ENCODE measurements around the gene MGRN1.

Gene MGRN1

DNA sequence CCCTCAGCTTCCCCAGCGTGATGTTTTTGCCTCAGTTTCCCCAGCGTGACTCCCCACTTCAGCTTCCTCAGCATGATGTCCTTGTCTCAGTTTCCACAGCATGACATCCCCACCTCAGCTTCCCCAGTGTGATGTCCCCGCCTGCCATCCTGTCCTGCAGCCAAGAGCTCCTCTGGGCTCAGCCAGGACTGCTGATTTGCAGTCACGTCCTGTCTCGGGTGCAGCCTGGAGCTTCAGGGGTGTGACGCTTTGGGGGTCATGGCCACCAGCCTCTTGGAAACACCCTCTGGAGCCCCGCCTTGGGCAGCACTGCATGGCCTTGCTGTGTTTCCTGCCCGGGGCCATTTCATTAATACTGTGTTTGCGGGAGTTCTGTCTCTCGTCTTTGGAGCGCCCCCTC lies 52.2 kb downstream of the MGRN1 start:
- Histone ChIP-seq H3K27me3 (ENCODE audit: control insufficient read depth, insufficient read depth, low read length) (no peaks in the 10 kb centered on the region), H3K27ac (ENCODE audit: low read length) (no peak overlapping the region), H3K4me3 (ENCODE audit: low read length) (no peak overlapping the region), H3K9me3 (ENCODE audit: control insufficient read depth, insufficient read depth, low read length) (no peaks in the 10 kb centered on the region), H3K4me1 (ENCODE audit: control insufficient read depth, insufficient read depth, low read length) (no peaks in the 10 kb centered on the region; the same call in 1 of the 2 replicates), H3K36me3 (ENCODE audit: control insufficient read depth, insufficient read depth, low read length) (peaks cover 11% of the 10 kb centered on the region; the same call in 1 of the 2 replicates)
- no CpG with 5 or more reads among the region's 11 CpGs for WGBS (ENCODE audit: insufficient coverage, insufficient read length)
- DNase-seq (ENCODE audit: low read depth, low spot score), result no peak

DNA sequence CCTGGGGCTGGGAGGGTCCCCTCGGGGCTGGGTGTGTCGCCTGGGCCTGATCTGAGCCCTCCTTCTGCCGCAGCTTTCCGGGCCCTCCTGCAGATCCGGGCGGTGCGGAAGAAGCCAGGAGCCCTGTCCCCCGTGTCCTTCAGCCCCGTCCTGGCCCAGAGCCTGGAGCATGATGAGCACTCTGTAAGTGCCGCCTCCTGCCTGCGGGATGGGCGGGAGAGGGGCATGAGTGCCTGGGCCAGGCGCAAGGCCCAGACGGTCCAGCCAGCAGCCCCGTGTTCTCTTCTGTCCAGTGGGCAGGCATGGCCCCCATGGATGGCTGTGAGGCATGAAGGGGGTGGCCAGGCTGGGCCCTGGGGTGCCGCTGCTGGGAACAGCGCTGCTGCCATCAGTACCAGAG lies 52.8 kb downstream of the MGRN1 start:
- Histone ChIP-seq H3K9me3 (ENCODE audit: control insufficient read depth, insufficient read depth, low read length) (no peaks in the 10 kb centered on the region), H3K36me3 (ENCODE audit: control insufficient read depth, insufficient read depth, low read length) (peaks cover 11% of the 10 kb centered on the region; the same call in 1 of the 2 replicates)
- whole genome bisulfite sequencing (ENCODE audit: insufficient coverage, insufficient read length), result no CpG with 5 or more reads among the region's 17 CpGs

DNA sequence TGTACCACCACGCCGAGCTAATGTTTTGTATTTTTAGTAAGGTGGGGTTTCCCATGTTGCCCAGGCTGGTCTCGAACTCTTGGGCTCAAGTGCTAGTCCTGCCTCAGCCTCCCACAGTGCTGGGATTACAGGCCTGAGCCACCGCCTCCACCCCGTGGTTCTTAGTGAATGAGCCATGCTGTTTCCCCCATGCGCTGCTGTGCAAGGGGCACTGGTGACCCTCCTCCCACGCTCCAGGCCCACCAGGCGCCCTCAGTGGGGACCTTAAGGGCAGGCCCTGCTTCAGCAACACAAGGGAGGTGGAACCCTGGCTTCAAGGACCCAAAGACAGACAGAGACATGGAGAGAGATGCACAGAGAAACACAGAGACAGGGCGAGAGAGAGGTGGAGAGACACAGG lies 53.4 kb downstream of the MGRN1 start:
- Histone ChIP-seq H3K4me3 (ENCODE audit: low read length) (no peak overlapping the region), H3K4me1 (ENCODE audit: control insufficient read depth, insufficient read depth, low read length) (no peaks in the 10 kb centered on the region; the same call in 1 of the 2 replicates), H3K36me3 (ENCODE audit: control insufficient read depth, insufficient read depth, low read length) (peaks cover 11% of the 10 kb centered on the region; the same call in 1 of the 2 replicates), H3K27ac (ENCODE audit: low read length) (no peak overlapping the region), H3K27me3 (ENCODE audit: control insufficient read depth, insufficient read depth, low read length) (no peaks in the 10 kb centered on the region), H3K9me3 (ENCODE audit: control insufficient read depth, insufficient read depth, low read length) (no peaks in the 10 kb centered on the region)
- WGBS (ENCODE audit: insufficient coverage, insufficient read length), result no CpG with 5 or more reads among the region's 9 CpGs
- no peak for DNase-seq (ENCODE audit: low read depth, low spot score)

More for the DNA sequence above, 52.8 kb downstream of the MGRN1 start:
- no peak overlapping the region for H3K27ac ChIP-seq (ENCODE audit: low read length)
- no peaks in the 10 kb centered on the region for H3K27me3 ChIP-seq (ENCODE audit: control insufficient read depth, insufficient read depth, low read length)
- H3K4me3 ChIP-seq (ENCODE audit: low read length), result no peak overlapping the region
- no peak for DNase-seq (ENCODE audit: low read depth, low spot score)
- H3K4me1 ChIP-seq (ENCODE audit: control insufficient read depth, insufficient read depth, low read length), result no peaks in the 10 kb centered on the region; the same call in 1 of the 2 replicates

DNA sequence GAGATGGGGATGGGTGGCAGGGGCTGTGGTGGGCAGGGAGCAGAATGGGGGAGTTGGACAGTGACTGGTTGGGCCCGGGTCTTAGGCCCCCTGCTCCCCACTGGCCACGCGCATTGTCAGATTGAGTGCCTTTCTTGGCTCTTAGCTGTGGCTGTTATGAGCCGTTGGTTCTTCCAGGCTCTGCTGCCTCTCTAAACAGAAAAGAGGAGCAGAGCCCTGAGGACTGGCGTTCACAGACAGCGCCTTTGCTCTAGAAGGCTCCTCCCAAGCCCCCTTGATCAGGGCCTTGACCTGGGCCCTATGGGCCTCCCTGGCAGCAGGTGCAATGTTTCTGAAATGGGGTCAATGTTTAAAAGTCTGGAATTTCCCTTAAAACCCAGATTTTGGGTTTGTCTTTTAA lies 54.0 kb downstream of the MGRN1 start:
- WGBS (ENCODE audit: insufficient coverage, insufficient read length), result no CpG with 5 or more reads among the region's 6 CpGs
- Histone ChIP-seq H3K4me1 (ENCODE audit: control insufficient read depth, insufficient read depth, low read length) (no peaks in the 10 kb centered on the region; the same call in 1 of the 2 replicates), H3K27ac (ENCODE audit: low read length) (no peak overlapping the region), H3K4me3 (ENCODE audit: low read length) (no peak overlapping the region), H3K9me3 (ENCODE audit: control insufficient read depth, insufficient read depth, low read length) (no peaks in the 10 kb centered on the region), H3K36me3 (ENCODE audit: control insufficient read depth, insufficient read depth, low read length) (peaks cover 8% of the 10 kb centered on the region; the same call in 1 of the 2 replicates), H3K27me3 (ENCODE audit: control insufficient read depth, insufficient read depth, low read length) (no peaks in the 10 kb centered on the region)
- no peak for DNase-seq (ENCODE audit: low read depth, low spot score)

DNA sequence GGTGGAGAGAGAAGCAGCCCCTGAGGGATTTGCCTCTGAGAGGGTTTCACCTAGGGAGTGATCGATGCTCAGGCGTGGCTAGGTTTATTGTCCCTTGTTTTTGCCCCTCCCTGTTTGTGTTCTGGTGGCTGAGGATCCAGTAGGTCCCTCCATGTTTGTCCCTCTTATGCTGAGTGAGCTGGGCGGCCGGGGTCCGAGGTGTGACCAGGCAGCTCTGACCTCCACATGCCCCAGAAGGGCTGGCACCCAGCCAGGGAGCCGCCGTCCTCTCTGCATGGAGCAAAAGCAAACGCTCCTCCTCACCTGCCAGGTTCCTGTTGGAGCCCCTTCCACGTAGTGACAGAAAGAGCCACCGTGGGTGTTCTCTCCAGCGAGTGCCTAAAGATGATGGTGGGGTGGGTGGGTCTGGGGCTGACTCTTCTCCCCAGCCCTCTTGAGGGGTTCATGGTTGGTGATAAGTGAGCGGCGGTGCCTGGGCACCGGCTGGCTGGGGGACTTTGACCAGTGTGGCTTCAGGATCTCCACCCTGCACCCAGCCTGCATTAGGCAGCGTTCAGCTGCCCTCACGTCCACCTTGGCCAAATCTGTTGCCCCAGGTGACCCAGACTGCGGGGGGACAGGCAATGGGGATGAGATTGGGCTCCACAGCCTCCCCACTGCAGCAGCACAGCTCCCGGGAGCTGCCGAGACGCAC lies 54.7 kb downstream of the MGRN1 start:
- no CpG with 5 or more reads among the region's 20 CpGs for WGBS (ENCODE audit: insufficient coverage, insufficient read length)
- no peaks in the 10 kb centered on the region for H3K9me3 ChIP-seq (ENCODE audit: control insufficient read depth, insufficient read depth, low read length)
- no peak for DNase-seq (ENCODE audit: low read depth, low spot score)
- no peaks in the 10 kb centered on the region; the same call in 1 of the 2 replicates for H3K4me1 ChIP-seq (ENCODE audit: control insufficient read depth, insufficient read depth, low read length)
- no peaks in the 10 kb centered on the region for H3K27me3 ChIP-seq (ENCODE audit: control insufficient read depth, insufficient read depth, low read length)
- H3K36me3 ChIP-seq (ENCODE audit: control insufficient read depth, insufficient read depth, low read length), result peaks cover 12% of the 10 kb centered on the region
- no peak overlapping the region for H3K27ac ChIP-seq (ENCODE audit: low read length)
- no peak overlapping the region for H3K4me3 ChIP-seq (ENCODE audit: low read length)

DNA sequence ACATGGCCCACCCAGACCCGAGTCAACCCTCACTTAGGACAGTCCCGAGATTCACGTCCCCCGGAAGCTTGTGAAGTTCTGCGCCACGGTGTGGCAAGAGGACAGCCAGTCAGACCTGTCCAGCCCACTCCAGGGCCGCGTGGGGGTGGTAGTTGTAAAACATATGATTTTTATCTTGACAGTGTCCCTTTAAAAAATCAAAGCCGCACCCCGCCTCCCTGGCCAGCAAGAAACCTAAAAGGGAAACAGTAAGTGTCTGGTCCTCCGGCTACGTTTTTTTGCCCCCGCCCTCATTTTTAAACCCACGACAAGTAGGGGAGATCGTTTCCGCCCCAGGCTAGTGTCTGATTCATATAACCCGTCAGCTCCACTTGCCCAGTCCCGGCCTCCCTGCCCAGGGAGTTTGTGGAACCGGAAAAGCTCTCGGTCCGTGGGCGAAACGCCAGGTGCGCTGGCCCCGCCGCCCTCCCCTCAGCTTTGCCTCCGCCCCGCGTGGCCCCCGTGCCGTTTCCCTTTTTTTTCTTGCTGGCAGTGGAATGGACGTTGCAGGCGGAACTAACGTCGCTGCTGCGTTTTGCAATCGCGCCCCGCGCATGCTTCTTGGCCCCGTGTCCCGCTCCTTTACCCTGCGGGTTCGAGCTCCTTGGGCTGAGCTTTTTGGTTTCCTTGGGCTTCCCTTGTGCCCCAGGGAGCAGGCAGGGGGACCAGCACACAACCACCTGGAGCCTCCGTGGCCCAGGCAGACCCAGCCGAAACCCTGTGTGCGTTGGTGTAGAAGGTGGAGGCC lies 55.4 kb downstream of the MGRN1 start:
- DNase-seq (ENCODE audit: low read depth, low spot score), result no peak
- no CpG with 5 or more reads among the region's 47 CpGs for WGBS (ENCODE audit: insufficient coverage, insufficient read length)
- no peak overlapping the region for H3K4me3 ChIP-seq (ENCODE audit: low read length)
- no peak overlapping the region for H3K27ac ChIP-seq (ENCODE audit: low read length)
- H3K36me3 ChIP-seq (ENCODE audit: control insufficient read depth, insufficient read depth, low read length), result peaks cover 12% of the 10 kb centered on the region
- no peaks in the 10 kb centered on the region for H3K9me3 ChIP-seq (ENCODE audit: control insufficient read depth, insufficient read depth, low read length)
- no peaks in the 10 kb centered on the region; the same call in 1 of the 2 replicates for H3K4me1 ChIP-seq (ENCODE audit: control insufficient read depth, insufficient read depth, low read length)
- no peaks in the 10 kb centered on the region for H3K27me3 ChIP-seq (ENCODE audit: control insufficient read depth, insufficient read depth, low read length)

DNA sequence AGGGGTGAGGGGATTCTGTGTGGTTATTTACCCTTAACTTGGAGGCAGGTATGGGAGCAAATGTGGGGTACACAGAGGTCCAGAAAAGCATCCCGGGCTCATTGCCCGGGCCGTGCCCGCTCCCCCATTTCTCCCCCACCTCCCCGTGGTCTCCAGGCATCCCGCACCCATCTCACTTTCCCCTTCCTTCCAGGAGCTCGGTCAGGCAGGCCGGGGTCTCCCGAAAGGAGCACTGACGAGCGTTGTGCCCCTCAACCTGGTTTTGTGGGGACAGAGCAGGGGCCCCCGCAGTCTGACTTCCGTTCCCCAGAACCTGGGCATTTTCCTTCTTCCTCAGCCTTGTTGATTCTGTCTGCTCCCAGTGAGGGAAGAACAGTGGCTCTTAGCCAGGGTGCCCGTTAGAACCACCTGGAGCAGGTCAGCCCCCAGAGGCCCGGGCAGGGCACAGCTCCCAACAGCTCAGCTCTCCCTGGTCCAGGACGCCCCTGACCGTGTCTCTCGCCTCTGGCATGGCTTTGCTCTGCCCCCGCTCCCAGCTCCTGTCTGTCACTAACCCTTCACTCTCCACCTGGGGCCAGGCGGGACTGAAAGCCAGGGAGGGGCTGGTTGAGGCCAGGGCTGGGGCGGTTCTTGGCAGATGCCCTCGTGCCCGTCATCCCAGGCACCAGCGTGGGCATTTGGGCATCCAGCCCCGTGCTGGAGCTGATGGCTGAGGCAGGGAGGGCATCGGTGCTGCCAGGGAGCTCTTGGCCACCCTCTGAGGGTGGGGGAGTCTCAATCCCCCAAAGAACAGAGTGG lies 56.2 kb downstream of the MGRN1 start:
- H3K9me3 ChIP-seq (ENCODE audit: control insufficient read depth, insufficient read depth, low read length), result no peaks in the 10 kb centered on the region
- WGBS (ENCODE audit: insufficient coverage, insufficient read length), result no CpG with 5 or more reads among the region's 26 CpGs
- no peaks in the 10 kb centered on the region; the same call in 1 of the 2 replicates for H3K4me1 ChIP-seq (ENCODE audit: control insufficient read depth, insufficient read depth, low read length)
- no peaks in the 10 kb centered on the region for H3K27me3 ChIP-seq (ENCODE audit: control insufficient read depth, insufficient read depth, low read length)
- H3K4me3 ChIP-seq (ENCODE audit: low read length), result no peak overlapping the region
- no peak for DNase-seq (ENCODE audit: low read depth, low spot score)
- H3K27ac ChIP-seq (ENCODE audit: low read length), result no peak overlapping the region
- H3K36me3 ChIP-seq (ENCODE audit: control insufficient read depth, insufficient read depth, low read length), result peaks cover 12% of the 10 kb centered on the region

DNA sequence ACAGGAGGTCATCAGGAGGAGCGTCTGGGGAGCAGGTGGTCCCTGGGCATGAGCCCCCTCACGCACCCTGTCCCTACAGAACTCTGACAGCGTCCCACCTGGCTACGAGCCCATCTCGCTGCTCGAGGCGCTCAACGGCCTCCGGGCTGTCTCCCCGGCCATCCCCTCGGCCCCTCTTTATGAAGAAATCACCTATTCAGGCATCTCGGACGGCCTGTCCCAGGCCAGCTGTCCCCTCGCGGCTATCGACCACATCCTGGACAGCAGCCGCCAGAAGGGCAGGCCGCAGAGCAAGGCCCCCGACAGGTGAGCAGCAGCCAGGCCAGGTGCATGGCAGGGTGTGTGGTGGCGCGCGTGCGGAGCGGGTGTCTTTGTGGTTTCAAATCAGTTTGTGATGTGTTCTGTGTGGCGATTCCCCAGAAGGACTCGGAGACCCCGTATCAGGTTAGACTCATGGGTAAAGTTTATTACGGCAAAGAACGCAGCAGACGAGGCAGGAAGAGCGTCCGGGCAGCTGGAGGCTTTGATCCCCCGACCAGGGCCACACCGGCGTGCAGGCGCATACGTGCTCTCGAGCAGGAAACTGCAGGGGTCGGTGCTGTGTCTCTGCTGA lies 57.0 kb downstream of the MGRN1 start:
- Histone ChIP-seq H3K27ac (ENCODE audit: low read length) (no peak overlapping the region), H3K9me3 (ENCODE audit: control insufficient read depth, insufficient read depth, low read length) (no peaks in the 10 kb centered on the region), H3K4me1 (ENCODE audit: control insufficient read depth, insufficient read depth, low read length) (no peaks in the 10 kb centered on the region), H3K4me3 (ENCODE audit: low read length) (no peak overlapping the region), H3K36me3 (ENCODE audit: control insufficient read depth, insufficient read depth, low read length) (peaks cover 13% of the 10 kb centered on the region), H3K27me3 (ENCODE audit: control insufficient read depth, insufficient read depth, low read length) (no peaks in the 10 kb centered on the region)
- no CpG with 5 or more reads among the region's 39 CpGs for WGBS (ENCODE audit: insufficient coverage, insufficient read length)
- DNase-seq (ENCODE audit: low read depth, low spot score), result no peak

DNA sequence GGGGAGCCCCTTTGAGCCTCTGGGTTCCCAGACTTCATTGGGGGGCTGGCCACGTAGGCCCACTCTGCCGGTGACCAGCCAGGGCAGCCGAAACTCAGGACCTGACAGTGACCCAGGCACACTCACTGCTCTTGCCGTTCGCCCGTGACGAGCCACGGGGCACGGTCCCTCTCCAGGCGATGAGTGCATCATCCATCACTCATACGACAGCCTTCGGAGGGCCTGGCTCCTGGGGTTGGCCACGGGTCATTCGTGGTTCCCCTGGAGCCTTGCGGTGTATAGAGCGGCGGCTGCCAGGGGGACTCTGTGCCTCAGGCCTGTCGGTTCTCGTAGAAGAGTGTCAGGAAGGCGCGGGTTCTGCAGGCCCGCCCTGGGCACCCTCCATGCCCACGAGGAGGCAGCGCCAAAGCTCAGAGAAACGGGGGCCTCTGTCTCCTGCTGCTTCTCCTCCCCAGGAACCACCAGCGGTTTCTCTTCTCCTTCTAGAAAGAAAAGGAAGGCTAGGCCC lies 57.5 kb downstream of the MGRN1 start:
- Histone ChIP-seq H3K27me3 (ENCODE audit: control insufficient read depth, insufficient read depth, low read length) (no peaks in the 10 kb centered on the region), H3K36me3 (ENCODE audit: control insufficient read depth, insufficient read depth, low read length) (peaks cover 16% of the 10 kb centered on the region), H3K4me1 (ENCODE audit: control insufficient read depth, insufficient read depth, low read length) (no peaks in the 10 kb centered on the region), H3K9me3 (ENCODE audit: control insufficient read depth, insufficient read depth, low read length) (no peaks in the 10 kb centered on the region), H3K4me3 (ENCODE audit: low read length) (no peak overlapping the region), H3K27ac (ENCODE audit: low read length) (no peak overlapping the region)
- no CpG with 5 or more reads among the region's 26 CpGs for WGBS (ENCODE audit: insufficient coverage, insufficient read length)
- no peak for DNase-seq (ENCODE audit: low read depth, low spot score)
